ENCODE data around the gene MCM8.

MCM8 gene

GRCh38 chr20:5969940-5970339, 19.5 kb downstream of the MCM8 start:
- no peak for TF ChIP-seq CTCF (IDR thresholded peaks at IDR 0.05)
- Histone ChIP-seq H3K36me3 (peaks cover 7 to 58% (median 13%) of the 10 kb centered on the region in 3 donors), H3K4me3 (no peak overlapping the region), H3K27me3 (no peaks in the 10 kb centered on the region), H3K27ac (no peak overlapping the region), H3K4me1 (no peaks in the 10 kb centered on the region), H3K9me3 (no peaks in the 10 kb centered on the region)
- no peak for DNase-seq
- intact Hi-C loops (cut with DNase I; ENCODE audit: low total_unique reads), result no loop called here

- no peaks in the 10 kb centered on the region for H3K4me1 ChIP-seq
- no peak for TF ChIP-seq CTCF (IDR thresholded peaks at IDR 0.05)
- intact Hi-C loops (cut with DNase I; ENCODE audit: low total_unique reads), result no loop called here
- H3K9me3 ChIP-seq, result no peaks in the 10 kb centered on the region
- no peak overlapping the region for H3K4me3 ChIP-seq
- no peaks in the 10 kb centered on the region for H3K27me3 ChIP-seq
- no peak overlapping the region for H3K27ac ChIP-seq
- peaks cover 7 to 53% (median 9%) of the 10 kb centered on the region in 3 donors for H3K36me3 ChIP-seq
- no peak for DNase-seq
Observed at GRCh38 chr20:5970381-5970780, 19.9 kb downstream of the MCM8 start.

GRCh38 chr20:5971203-5971602, 20.8 kb downstream of the MCM8 start:
- intact Hi-C loops (cut with DNase I; ENCODE audit: low total_unique reads), result no loop called here
- Histone ChIP-seq H3K27me3 (no peaks in the 10 kb centered on the region), H3K27ac (no peak overlapping the region), H3K4me1 (no peaks in the 10 kb centered on the region), H3K9me3 (no peaks in the 10 kb centered on the region), H3K36me3 (peaks cover 7 to 50% (median 9%) of the 10 kb centered on the region in 3 donors), H3K4me3 (no peak overlapping the region)
- TF ChIP-seq CTCF (IDR thresholded peaks at IDR 0.05), result no peak
- DNase-seq, result no peak

- H3K36me3 ChIP-seq, result peaks cover 0 to 52% (median 13%) of the 10 kb centered on the region in 3 donors
- H3K4me1 ChIP-seq, result no peaks in the 10 kb centered on the region
- DNase-seq, result no peak
- TF ChIP-seq CTCF (IDR thresholded peaks at IDR 0.05), result no peak
- H3K27ac ChIP-seq, result no peak overlapping the region
- intact Hi-C loops (cut with DNase I; ENCODE audit: low total_unique reads), result no loop called here
- H3K4me3 ChIP-seq, result no peak overlapping the region
- no peaks in the 10 kb centered on the region for H3K27me3 ChIP-seq
- H3K9me3 ChIP-seq, result no peaks in the 10 kb centered on the region
Observed at GRCh38 chr20:5973172-5973571, 22.7 kb downstream of the MCM8 start.

GRCh38 chr20:5973971-5974370, 23.5 kb downstream of the MCM8 start:
- H3K27ac ChIP-seq, result no peak overlapping the region
- H3K4me1 ChIP-seq, result no peaks in the 10 kb centered on the region
- DNase-seq, result no peak
- no peaks in the 10 kb centered on the region for H3K27me3 ChIP-seq
- no peak for TF ChIP-seq CTCF (IDR thresholded peaks at IDR 0.05)
- H3K4me3 ChIP-seq, result no peak overlapping the region
- intact Hi-C loops (cut with DNase I; ENCODE audit: low total_unique reads), result no loop called here
- H3K36me3 ChIP-seq, result peaks cover 0 to 54% (median 18%) of the 10 kb centered on the region in 3 donors
- H3K9me3 ChIP-seq, result no peaks in the 10 kb centered on the region

- Histone ChIP-seq H3K9me3 (no peaks in the 10 kb centered on the region), H3K27me3 (no peaks in the 10 kb centered on the region), H3K36me3 (peaks cover 0 to 58% (median 18%) of the 10 kb centered on the region in 3 donors), H3K4me3 (no peak overlapping the region), H3K4me1 (no peaks in the 10 kb centered on the region), H3K27ac (no peak overlapping the region)
- DNase-seq, result no peak
- intact Hi-C loops (cut with DNase I; ENCODE audit: low total_unique reads), result no loop called here
- TF ChIP-seq CTCF (IDR thresholded peaks at IDR 0.05), result no peak
Observed at GRCh38 chr20:5974531-5974930, 24.1 kb downstream of the MCM8 start.
